ENCODE results near the gene FBRSL1.

Gene FBRSL1

GRCh38 chr12:132547205-132547740 is 57.3 kb downstream of the FBRSL1 start:
- Histone ChIP-seq H3K27me3 (ENCODE audit: control insufficient read depth, insufficient read depth, low read length, poor library complexity, severe bottlenecking) (peaks cover 84% of the 10 kb centered on the region), H3K4me3 (ENCODE audit: insufficient read depth, low read depth, low read length) (no peak overlapping the region), H3K36me3 (ENCODE audit: control insufficient read depth, insufficient read depth, low read length) (no peaks in the 10 kb centered on the region), H3K27ac (ENCODE audit: insufficient read depth, low read depth, low read length, poor library complexity, severe bottlenecking) (no peak overlapping the region), H3K9me3 (ENCODE audit: control insufficient read depth, low read length) (no peaks in the 10 kb centered on the region), H3K4me1 (ENCODE audit: control insufficient read depth, insufficient read depth, low read length) (peaks cover 16% of the 10 kb centered on the region)
- 85 to 89% methylated on average over 17 to 18 of the region's 21 CpGs for WGBS, 2 experiments

GRCh38 chr12:132548430-132549058 is 58.6 kb downstream of the FBRSL1 start:
- no peak overlapping the region for H3K27ac ChIP-seq (ENCODE audit: insufficient read depth, low read depth, low read length, poor library complexity, severe bottlenecking)
- peaks cover 78% of the 10 kb centered on the region for H3K27me3 ChIP-seq (ENCODE audit: control insufficient read depth, insufficient read depth, low read length, poor library complexity, severe bottlenecking)
- no peaks in the 10 kb centered on the region for H3K36me3 ChIP-seq (ENCODE audit: control insufficient read depth, insufficient read depth, low read length)
- 92% methylated on average over 28 of the region's 28 CpGs for WGBS, 2 experiments
- no peaks in the 10 kb centered on the region for H3K9me3 ChIP-seq (ENCODE audit: control insufficient read depth, low read length)
- no peak overlapping the region for H3K4me3 ChIP-seq (ENCODE audit: insufficient read depth, low read depth, low read length)
- peaks cover 16% of the 10 kb centered on the region for H3K4me1 ChIP-seq (ENCODE audit: control insufficient read depth, insufficient read depth, low read length)

DNA sequence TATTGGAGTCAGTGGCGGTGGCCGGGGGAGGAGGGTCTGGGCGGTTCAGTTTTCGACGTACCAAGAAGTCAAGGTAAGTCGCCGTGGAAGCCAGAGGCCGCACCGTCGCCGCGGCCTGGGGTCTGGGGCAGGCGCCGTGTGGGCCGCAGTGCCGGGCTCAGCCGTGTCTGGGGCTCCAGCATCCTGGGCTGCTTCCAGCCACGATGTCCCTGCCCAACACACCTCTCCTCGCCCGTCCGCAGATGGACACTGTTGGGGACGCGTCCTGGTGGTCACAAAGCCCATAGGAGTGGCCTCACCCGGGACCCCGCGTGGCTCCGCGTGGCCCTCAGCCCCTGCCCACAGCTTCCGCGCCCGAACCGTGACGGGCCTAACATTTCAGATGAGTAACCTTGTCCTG is 59.1 kb downstream of the FBRSL1 start:
- H3K27ac ChIP-seq (ENCODE audit: insufficient read depth, low read depth, low read length, poor library complexity, severe bottlenecking) = no peak overlapping the region
- H3K36me3 ChIP-seq (ENCODE audit: control insufficient read depth, insufficient read depth, low read length) = no peaks in the 10 kb centered on the region
- H3K27me3 ChIP-seq (ENCODE audit: control insufficient read depth, insufficient read depth, low read length, poor library complexity, severe bottlenecking) = peaks cover 78% of the 10 kb centered on the region
- WGBS, 2 experiments = 94 to 95% methylated on average over 33 of the region's 33 CpGs
- no peak overlapping the region for H3K4me3 ChIP-seq (ENCODE audit: insufficient read depth, low read depth, low read length)
- peaks cover 16% of the 10 kb centered on the region for H3K4me1 ChIP-seq (ENCODE audit: control insufficient read depth, insufficient read depth, low read length)
- H3K9me3 ChIP-seq (ENCODE audit: control insufficient read depth, low read length) = no peaks in the 10 kb centered on the region

DNA sequence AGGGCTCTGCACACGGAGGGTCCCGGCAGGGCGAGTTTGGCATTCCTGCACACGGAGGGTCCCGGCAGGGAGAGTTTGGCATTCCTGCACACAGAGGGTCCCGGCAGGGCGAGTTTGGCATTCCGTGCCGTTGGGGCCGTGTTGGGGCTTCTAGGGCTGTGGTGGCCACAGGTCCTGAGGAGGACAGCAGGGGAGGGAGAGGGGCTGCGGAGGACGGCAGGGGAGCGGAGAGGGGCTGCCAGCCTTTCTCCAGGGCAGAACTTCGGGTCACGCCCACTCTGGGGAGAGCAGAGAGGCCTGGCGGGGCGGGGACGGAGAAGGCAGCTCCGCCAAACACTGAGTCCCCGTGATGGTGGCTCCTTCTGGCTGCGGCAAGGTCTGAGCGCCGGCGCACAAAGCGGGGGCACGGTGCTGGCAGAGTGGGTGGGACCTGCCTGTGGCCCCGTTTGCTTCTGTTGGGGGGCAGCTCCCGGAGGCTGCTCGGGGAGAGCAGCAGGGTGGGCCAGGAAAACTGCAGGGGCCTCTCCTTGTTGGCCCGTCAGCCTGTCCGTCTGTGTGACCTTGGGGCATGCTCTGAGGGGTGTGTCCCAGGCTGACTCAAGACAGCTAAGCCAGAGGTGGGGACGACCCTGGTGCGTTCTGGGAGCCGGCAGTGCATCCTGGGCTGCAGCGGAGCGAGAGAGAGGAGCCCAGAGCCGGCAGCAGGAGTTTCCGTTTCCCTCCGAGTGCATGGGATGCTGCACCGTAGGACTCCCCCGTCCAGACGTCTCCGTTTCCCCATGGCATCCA is 60.3 kb downstream of the FBRSL1 start:
- H3K4me3 ChIP-seq (ENCODE audit: insufficient read depth, low read depth, low read length) = peak overlapping the region; percentile 8
- no peaks in the 10 kb centered on the region for H3K9me3 ChIP-seq (ENCODE audit: control insufficient read depth, low read length)
- no peak overlapping the region for H3K27ac ChIP-seq (ENCODE audit: insufficient read depth, low read depth, low read length, poor library complexity, severe bottlenecking)
- peaks cover 16% of the 10 kb centered on the region for H3K4me1 ChIP-seq (ENCODE audit: control insufficient read depth, insufficient read depth, low read length)
- no peaks in the 10 kb centered on the region for H3K36me3 ChIP-seq (ENCODE audit: control insufficient read depth, insufficient read depth, low read length)
- H3K27me3 ChIP-seq (ENCODE audit: control insufficient read depth, insufficient read depth, low read length, poor library complexity, severe bottlenecking) = peaks cover 66% of the 10 kb centered on the region
- 38% methylated on average over 43 of the region's 43 CpGs for WGBS, 2 experiments

DNA sequence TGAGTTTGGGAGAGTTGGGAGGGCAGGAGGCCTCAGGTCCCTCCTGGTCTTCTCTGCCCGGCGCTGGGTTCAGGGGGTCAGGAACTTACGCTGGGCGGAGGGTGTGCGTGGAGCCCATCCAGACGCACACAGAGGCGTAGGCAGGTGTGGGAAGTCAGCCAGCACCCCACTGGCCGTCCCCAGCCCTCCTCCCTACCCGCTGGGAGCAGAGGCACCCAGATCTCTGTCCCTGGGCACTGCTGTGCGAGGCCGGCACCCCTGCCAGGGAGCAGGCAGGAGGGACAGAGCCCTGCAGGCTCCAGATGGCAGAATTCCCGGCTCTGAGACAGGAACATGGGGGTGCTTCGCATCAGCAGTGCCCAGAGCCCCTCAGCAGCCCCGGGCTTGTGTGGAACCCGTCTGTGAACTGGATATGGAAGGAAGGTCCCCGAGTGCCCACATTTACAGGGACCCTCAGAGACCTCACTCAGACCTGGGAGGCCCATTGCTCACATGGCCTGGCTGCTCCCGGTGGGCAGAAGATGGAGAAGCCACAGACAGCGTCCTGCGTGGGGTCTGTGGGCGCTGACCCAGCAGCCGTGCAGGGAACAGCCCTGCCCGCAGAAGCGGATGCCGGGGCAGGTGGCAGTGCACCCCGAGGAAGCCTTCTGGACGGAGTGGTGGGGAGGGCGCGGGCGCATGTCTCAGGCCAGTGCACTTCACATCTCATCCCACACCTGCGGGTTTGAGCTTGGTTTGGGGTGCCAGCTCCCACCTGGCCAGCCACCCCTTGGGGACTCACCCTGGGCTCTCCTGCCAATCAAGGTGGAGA is 61.1 kb downstream of the FBRSL1 start:
- H3K27ac ChIP-seq (ENCODE audit: insufficient read depth, low read depth, low read length, poor library complexity, severe bottlenecking) = no peak overlapping the region
- H3K9me3 ChIP-seq (ENCODE audit: control insufficient read depth, low read length) = no peaks in the 10 kb centered on the region
- H3K27me3 ChIP-seq (ENCODE audit: control insufficient read depth, insufficient read depth, low read length, poor library complexity, severe bottlenecking) = peaks cover 63% of the 10 kb centered on the region
- H3K4me1 ChIP-seq (ENCODE audit: control insufficient read depth, insufficient read depth, low read length) = peaks cover 8% of the 10 kb centered on the region
- H3K36me3 ChIP-seq (ENCODE audit: control insufficient read depth, insufficient read depth, low read length) = no peaks in the 10 kb centered on the region
- 87 to 90% methylated on average over 30 of the region's 30 CpGs for WGBS, 2 experiments
- H3K4me3 ChIP-seq (ENCODE audit: insufficient read depth, low read depth, low read length) = no peak overlapping the region

DNA sequence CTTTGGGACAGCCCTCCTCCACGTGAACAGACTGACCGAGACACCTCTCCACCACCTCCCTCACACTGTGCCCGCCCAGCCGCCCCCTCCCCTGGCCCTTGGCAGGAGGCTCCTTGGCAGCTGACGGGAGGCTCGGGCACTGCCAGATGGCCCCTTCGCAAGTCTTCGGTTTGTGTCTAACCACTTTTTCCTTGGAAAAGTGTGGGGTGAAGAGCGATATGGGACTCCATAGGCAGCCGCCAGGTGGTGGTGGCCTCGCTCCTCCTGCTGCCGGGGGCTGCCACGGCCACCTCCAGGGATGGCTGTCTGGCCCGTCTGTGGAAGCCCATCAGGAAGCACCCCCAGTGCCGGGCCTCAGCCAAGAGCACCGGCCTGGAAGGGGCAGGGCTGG is 61.7 kb downstream of the FBRSL1 start:
- WGBS, 2 experiments = 88 to 92% methylated on average over 16 of the region's 16 CpGs
- Histone ChIP-seq H3K9me3 (ENCODE audit: control insufficient read depth, low read length) (no peaks in the 10 kb centered on the region), H3K4me1 (ENCODE audit: control insufficient read depth, insufficient read depth, low read length) (peaks cover 6% of the 10 kb centered on the region), H3K36me3 (ENCODE audit: control insufficient read depth, insufficient read depth, low read length) (no peaks in the 10 kb centered on the region), H3K27me3 (ENCODE audit: control insufficient read depth, insufficient read depth, low read length, poor library complexity, severe bottlenecking) (peaks cover 58% of the 10 kb centered on the region), H3K4me3 (ENCODE audit: insufficient read depth, low read depth, low read length) (no peak overlapping the region), H3K27ac (ENCODE audit: insufficient read depth, low read depth, low read length, poor library complexity, severe bottlenecking) (no peak overlapping the region)

DNA sequence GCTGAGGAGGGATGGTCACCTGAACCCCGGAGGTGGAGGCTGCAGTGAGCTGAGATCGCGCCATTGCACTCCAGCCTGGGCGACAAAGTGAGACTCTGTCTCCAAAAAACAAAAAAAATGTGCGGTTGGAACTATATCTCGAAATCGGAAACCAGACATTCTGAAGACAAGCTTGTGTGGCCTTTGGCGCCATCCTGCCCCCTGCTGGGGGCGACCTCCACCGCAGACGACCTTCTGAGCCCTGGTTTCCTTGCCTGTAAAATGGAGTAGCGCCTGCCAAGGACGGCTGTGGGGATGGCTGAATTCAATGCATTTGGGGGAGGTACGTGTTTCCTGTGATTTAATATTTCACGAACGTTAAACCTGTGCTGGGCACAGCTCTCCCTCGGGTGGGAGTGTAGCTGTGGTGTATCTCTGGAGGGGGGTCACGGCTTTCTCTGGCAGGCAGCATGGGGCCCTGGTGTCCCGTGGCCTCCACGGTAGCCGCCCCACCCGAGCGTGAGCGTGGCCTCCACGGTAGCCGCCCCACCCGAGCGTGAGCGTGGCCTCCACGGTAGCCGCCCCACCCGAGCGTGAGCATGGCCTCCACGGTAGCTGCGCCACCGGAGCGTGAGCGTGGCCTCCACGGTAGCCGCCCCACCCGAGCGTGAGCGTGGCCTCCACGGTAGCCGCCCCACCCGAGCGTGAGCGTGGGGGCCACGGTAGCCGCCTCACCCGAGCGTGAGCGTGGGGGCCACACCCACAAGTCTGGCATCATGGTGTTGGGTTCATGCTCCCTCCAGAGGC is 65.1 kb downstream of the FBRSL1 start:
- H3K9me3 ChIP-seq (ENCODE audit: control insufficient read depth, low read length) = no peaks in the 10 kb centered on the region
- no peaks in the 10 kb centered on the region for H3K36me3 ChIP-seq (ENCODE audit: control insufficient read depth, insufficient read depth, low read length)
- 90 to 91% methylated on average over 53 of the region's 53 CpGs for WGBS, 2 experiments
- no peak overlapping the region for H3K27ac ChIP-seq (ENCODE audit: insufficient read depth, low read depth, low read length, poor library complexity, severe bottlenecking)
- no peak overlapping the region for H3K4me3 ChIP-seq (ENCODE audit: insufficient read depth, low read depth, low read length)
- no peaks in the 10 kb centered on the region for H3K4me1 ChIP-seq (ENCODE audit: control insufficient read depth, insufficient read depth, low read length)
- H3K27me3 ChIP-seq (ENCODE audit: control insufficient read depth, insufficient read depth, low read length, poor library complexity, severe bottlenecking) = peaks cover 69% of the 10 kb centered on the region

DNA sequence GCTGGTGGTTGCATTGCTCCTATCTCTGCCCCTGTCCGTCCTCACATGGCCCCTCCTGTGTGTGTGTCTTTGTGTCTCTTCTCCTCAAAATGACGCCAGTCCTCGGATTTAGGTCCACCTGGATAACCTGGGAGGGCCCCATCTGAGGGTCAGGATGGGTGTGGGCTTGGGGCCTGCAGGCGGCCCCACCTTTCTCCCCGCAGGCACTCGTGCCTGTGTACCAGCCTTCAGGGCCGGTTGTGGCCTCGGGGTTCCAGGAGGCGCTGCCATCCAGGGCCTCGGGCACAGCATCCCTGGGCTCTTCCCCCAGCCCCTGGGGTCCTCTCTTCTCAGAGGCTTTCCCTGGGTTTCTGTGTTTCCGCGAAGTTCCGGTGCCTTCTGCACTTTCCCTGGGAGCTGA is 65.7 kb downstream of the FBRSL1 start:
- Histone ChIP-seq H3K36me3 (ENCODE audit: control insufficient read depth, insufficient read depth, low read length) (no peaks in the 10 kb centered on the region), H3K4me3 (ENCODE audit: insufficient read depth, low read depth, low read length) (no peak overlapping the region), H3K9me3 (ENCODE audit: control insufficient read depth, low read length) (no peaks in the 10 kb centered on the region), H3K27ac (ENCODE audit: insufficient read depth, low read depth, low read length, poor library complexity, severe bottlenecking) (no peak overlapping the region), H3K27me3 (ENCODE audit: control insufficient read depth, insufficient read depth, low read length, poor library complexity, severe bottlenecking) (peaks cover 69% of the 10 kb centered on the region), H3K4me1 (ENCODE audit: control insufficient read depth, insufficient read depth, low read length) (no peaks in the 10 kb centered on the region)
- WGBS, 2 experiments = 91 to 94% methylated on average over 13 of the region's 13 CpGs

- H3K4me1 ChIP-seq (ENCODE audit: control insufficient read depth, insufficient read depth, low read length) = no peaks in the 10 kb centered on the region
- H3K36me3 ChIP-seq (ENCODE audit: control insufficient read depth, insufficient read depth, low read length) = no peaks in the 10 kb centered on the region
- 90 to 93% methylated on average over 16 of the region's 16 CpGs for WGBS, 2 experiments
- H3K27ac ChIP-seq (ENCODE audit: insufficient read depth, low read depth, low read length, poor library complexity, severe bottlenecking) = no peak overlapping the region
- H3K4me3 ChIP-seq (ENCODE audit: insufficient read depth, low read depth, low read length) = no peak overlapping the region
- no peaks in the 10 kb centered on the region for H3K9me3 ChIP-seq (ENCODE audit: control insufficient read depth, low read length)
- H3K27me3 ChIP-seq (ENCODE audit: control insufficient read depth, insufficient read depth, low read length, poor library complexity, severe bottlenecking) = peaks cover 68% of the 10 kb centered on the region
Measured at GRCh38 chr12:132556216-132556615, 66.3 kb downstream of the FBRSL1 start.
